Thyroid gland (tissue), 4 donors: ENCODE data around the gene ADAM30.
"Not testable (repeated sequence)": the region's sequence is repeated elsewhere in the genome, so short reads cannot be mapped to it uniquely, and the experiment has no call there.

Source experiments
- POLR2A ChIP-seq, 2 donors: fragments of 450-650 bp; IDR thresholded peaks; one replicate each; pipeline ENCODE4 v1.6.1; 2017; ENCODE audit warnings: antibody characterized with exemption in 2 of 2, mild to moderate bottlenecking in 2 of 2, moderate library complexity in 1 of 2
- TF ChIP-seq, protein P1 (sequence below), 6 experiments: fragments of 200-600 bp in 3 of 6; fragments of 450-650 bp in 3 of 6; sonication (generic) in 3 of 6; IDR thresholded peaks; one replicate each; pipeline ENCODE4 v1.5.1; 2016 to 2019; ENCODE audit warnings: antibody characterized with exemption in 6 of 6, mild to moderate bottlenecking in 2 of 6, inconsistent platforms in 1 of 6, moderate library complexity in 1 of 6

- TF ChIP-seq, protein P1, sequence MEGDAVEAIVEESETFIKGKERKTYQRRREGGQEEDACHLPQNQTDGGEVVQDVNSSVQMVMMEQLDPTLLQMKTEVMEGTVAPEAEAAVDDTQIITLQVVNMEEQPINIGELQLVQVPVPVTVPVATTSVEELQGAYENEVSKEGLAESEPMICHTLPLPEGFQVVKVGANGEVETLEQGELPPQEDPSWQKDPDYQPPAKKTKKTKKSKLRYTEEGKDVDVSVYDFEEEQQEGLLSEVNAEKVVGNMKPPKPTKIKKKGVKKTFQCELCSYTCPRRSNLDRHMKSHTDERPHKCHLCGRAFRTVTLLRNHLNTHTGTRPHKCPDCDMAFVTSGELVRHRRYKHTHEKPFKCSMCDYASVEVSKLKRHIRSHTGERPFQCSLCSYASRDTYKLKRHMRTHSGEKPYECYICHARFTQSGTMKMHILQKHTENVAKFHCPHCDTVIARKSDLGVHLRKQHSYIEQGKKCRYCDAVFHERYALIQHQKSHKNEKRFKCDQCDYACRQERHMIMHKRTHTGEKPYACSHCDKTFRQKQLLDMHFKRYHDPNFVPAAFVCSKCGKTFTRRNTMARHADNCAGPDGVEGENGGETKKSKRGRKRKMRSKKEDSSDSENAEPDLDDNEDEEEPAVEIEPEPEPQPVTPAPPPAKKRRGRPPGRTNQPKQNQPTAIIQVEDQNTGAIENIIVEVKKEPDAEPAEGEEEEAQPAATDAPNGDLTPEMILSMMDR (IDR thresholded peaks at IDR 0.05), result not testable (repeated sequence)
- not testable (repeated sequence) for TF ChIP-seq POLR2A (IDR thresholded peaks at IDR 0.05)
Measured at GRCh38 chr1:119844206-119844605, 52.1 kb downstream of the ADAM30 start.
